Airway epithelial cell (primary cell): ENCODE data around the gene IQCN. TPM values are rescaled to one million over a fixed set of nuclear protein-coding genes. Genes with fewer than 3 reads are reported as not detected.

ENCODE experiments used
- total RNA-seq: library from RNA; depleted of rRNA; stranded (reverse); fragments of >200 nt; gene quantifications from 2 replicates; pipeline ENCODE4 v1.2.3, GENCODE V29; 2015

Gene IQCN
- total RNA-seq = not detected in 2 replicates

GRCh38 chr19:18274219-18274780, at the start of gene IQCN:
Gene IQCN (minus strand): TSS chr19:18274452. CDS start chr19:18269478, 4,974 bp downstream.

GRCh38 chr19:18322759-18323460, 48.7 kb upstream of the IQCN start, which contains the start of gene LSM4:
Gene LSM4 (minus strand): TSS chr19:18323076. CDS start chr19:18323020, 56 bp downstream.

GRCh38 chr19:18281082-18282020, 7.1 kb upstream of the IQCN start, which contains the start of gene JUND:
Gene JUND (minus strand): TSS chr19:18281622. CDS start chr19:18281484, 138 bp downstream.

GRCh38 chr19:18225702-18226468, 48.4 kb downstream of the IQCN start, which contains the start of gene PDE4C:
Gene PDE4C (minus strand): TSS chr19:18226438. CDS start chr19:18226415, 23 bp downstream.

Other genes with a start within 250 kb of the IQCN start
- not detected in 2 replicates for gene IL12RB1, start 187.5 kb downstream of the IQCN start, total RNA-seq
- 2.5 and 4.4 TPM in 2 replicates for gene MAST3, start 176.7 kb downstream of the IQCN start, total RNA-seq
- 25.1 and 44.8 TPM in 2 replicates for gene PIK3R2, start 121.3 kb downstream of the IQCN start, total RNA-seq
- gene IFI30, start 100.6 kb downstream of the IQCN start, total RNA-seq = 9.2 and 15.6 TPM in 2 replicates
- gene MPV17L2, start 81.2 kb downstream of the IQCN start, total RNA-seq = 33.0 and 51.6 TPM in 2 replicates
- 1.4 TPM in 2 replicates for gene RAB3A, start 70.4 kb downstream of the IQCN start, total RNA-seq
- gene PDE4C, start 48.0 kb downstream of the IQCN start, total RNA-seq = not detected in 2 replicates
- gene JUND, start 7.2 kb upstream of the IQCN start, total RNA-seq = 117 and 146 TPM in 2 replicates
- 484 and 512 TPM in 2 replicates for gene LSM4, start 48.6 kb upstream of the IQCN start, total RNA-seq
- gene PGPEP1, start 66.1 kb upstream of the IQCN start, total RNA-seq = 1.3 and 3.0 TPM in 2 replicates
- gene GDF15, start 111.7 kb upstream of the IQCN start, total RNA-seq = 19.5 and 29.4 TPM in 2 replicates
- gene LRRC25, start 123.2 kb upstream of the IQCN start, total RNA-seq = not detected in 2 replicates
- gene SSBP4, start 144.9 kb upstream of the IQCN start, total RNA-seq = 58.3 and 63.1 TPM in 2 replicates
- gene ISYNA1, start 163.7 kb upstream of the IQCN start, total RNA-seq = 26.8 and 44.0 TPM in 2 replicates
- 12.5 and 16.2 TPM in 2 replicates for gene ELL, start 247.6 kb upstream of the IQCN start, total RNA-seq